Esophagus muscularis mucosa (tissue), 4 donors: ENCODE data around the gene MED22.
"Not testable (repeated sequence)": the region's sequence is repeated elsewhere in the genome, so short reads cannot be mapped to it uniquely, and the experiment has no call there.

Experiments used
- EP300 ChIP-seq: sonication (generic); formaldehyde crosslinking; IDR thresholded peaks from one replicate; pipeline ENCODE4 v1.6.1; 2017; ENCODE audit warnings: antibody characterized with exemption
- POLR2A ChIP-seq: fragments of 450-650 bp; IDR thresholded peaks from one replicate; pipeline ENCODE4 v1.6.1; 2017; ENCODE audit warnings: antibody characterized with exemption, moderate library complexity, mild to moderate bottlenecking, low read depth
- POLR2AphosphoS5 ChIP-seq, 2 donors: sonication (generic); formaldehyde crosslinking; IDR thresholded peaks; one replicate each; pipeline ENCODE4 v1.6.1; 2017; ENCODE audit warnings: antibody characterized with exemption in 2 of 2
- TF ChIP-seq, protein P1 (sequence below), 3 experiments: fragments of 200-600 bp in 2 of 3; fragments of 450-650 bp in 1 of 3; sonication (generic) in 2 of 3; IDR thresholded peaks; one replicate each; pipeline ENCODE4 v1.5.1; 2017 to 2019; ENCODE audit warnings: antibody characterized with exemption in 3 of 3, mild to moderate bottlenecking in 2 of 3, moderate library complexity in 1 of 3

- not testable (repeated sequence) for TF ChIP-seq POLR2AphosphoS5 (IDR thresholded peaks at IDR 0.05); EP300; POLR2A
- TF ChIP-seq, protein P1, sequence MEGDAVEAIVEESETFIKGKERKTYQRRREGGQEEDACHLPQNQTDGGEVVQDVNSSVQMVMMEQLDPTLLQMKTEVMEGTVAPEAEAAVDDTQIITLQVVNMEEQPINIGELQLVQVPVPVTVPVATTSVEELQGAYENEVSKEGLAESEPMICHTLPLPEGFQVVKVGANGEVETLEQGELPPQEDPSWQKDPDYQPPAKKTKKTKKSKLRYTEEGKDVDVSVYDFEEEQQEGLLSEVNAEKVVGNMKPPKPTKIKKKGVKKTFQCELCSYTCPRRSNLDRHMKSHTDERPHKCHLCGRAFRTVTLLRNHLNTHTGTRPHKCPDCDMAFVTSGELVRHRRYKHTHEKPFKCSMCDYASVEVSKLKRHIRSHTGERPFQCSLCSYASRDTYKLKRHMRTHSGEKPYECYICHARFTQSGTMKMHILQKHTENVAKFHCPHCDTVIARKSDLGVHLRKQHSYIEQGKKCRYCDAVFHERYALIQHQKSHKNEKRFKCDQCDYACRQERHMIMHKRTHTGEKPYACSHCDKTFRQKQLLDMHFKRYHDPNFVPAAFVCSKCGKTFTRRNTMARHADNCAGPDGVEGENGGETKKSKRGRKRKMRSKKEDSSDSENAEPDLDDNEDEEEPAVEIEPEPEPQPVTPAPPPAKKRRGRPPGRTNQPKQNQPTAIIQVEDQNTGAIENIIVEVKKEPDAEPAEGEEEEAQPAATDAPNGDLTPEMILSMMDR (IDR thresholded peaks at IDR 0.05) = not testable (repeated sequence)
These were observed 13.0 kb downstream of the MED22 start for GRCh38 chr9:133334888-133335287.
